ENCODE data around the gene GAL3ST3.

GRCh38 chr11:66001942-66002647 is 46.9 kb downstream of the GAL3ST3 start, which contains the start of the genes BANF1 and EIF1AD:
- TF ChIP-seq, protein P1, sequence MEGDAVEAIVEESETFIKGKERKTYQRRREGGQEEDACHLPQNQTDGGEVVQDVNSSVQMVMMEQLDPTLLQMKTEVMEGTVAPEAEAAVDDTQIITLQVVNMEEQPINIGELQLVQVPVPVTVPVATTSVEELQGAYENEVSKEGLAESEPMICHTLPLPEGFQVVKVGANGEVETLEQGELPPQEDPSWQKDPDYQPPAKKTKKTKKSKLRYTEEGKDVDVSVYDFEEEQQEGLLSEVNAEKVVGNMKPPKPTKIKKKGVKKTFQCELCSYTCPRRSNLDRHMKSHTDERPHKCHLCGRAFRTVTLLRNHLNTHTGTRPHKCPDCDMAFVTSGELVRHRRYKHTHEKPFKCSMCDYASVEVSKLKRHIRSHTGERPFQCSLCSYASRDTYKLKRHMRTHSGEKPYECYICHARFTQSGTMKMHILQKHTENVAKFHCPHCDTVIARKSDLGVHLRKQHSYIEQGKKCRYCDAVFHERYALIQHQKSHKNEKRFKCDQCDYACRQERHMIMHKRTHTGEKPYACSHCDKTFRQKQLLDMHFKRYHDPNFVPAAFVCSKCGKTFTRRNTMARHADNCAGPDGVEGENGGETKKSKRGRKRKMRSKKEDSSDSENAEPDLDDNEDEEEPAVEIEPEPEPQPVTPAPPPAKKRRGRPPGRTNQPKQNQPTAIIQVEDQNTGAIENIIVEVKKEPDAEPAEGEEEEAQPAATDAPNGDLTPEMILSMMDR (IDR thresholded peaks at IDR 0.05): peak in 1 of 6 experiments; percentile 3
- peak in 1 of 2 donors; percentile 61 for TF ChIP-seq POLR2A (IDR thresholded peaks at IDR 0.05)

Measured in thyroid gland (tissue), 4 donors.